Neural progenitor cell (in vitro differentiated cells): ENCODE data around the gene GEMIN5.

Experiments used
- CTCF ChIP-seq: fragments of 200-600 bp; sonication (generic); IDR thresholded peaks from 2 replicates; pipeline ENCODE4 v1.5.1; 2017; ENCODE audit warnings: antibody characterized with exemption, mild to moderate bottlenecking
- EZH2 ChIP-seq: fragments of 200-600 bp; sonication (generic); IDR thresholded peaks from 2 replicates; pipeline ENCODE4 v1.6.1; 2017; ENCODE audit warnings: antibody characterized with exemption, mild to moderate bottlenecking, moderate library complexity
- EZH2phosphoT487 ChIP-seq: fragments of 200-600 bp; sonication (generic); IDR thresholded peaks from 2 replicates; pipeline ENCODE4 v1.6.1; 2017; ENCODE audit warnings: antibody characterized with exemption

- TF ChIP-seq CTCF (no peak), EZH2 (no peak), EZH2phosphoT487 (no peak)
Observed at GRCh38 chr5:154851351-154851750, 86.7 kb downstream of the GEMIN5 start.
